Mammary epithelial cell (primary cell): ENCODE results near the gene SEMA3C.

Experiments used
- EZH2 ChIP-seq: IDR thresholded peaks from 2 replicates; pipeline ENCODE4 v1.6.1; 2012; ENCODE audit warnings: low read length, inconsistent platforms, borderline replicate concordance
- TF ChIP-seq, protein P1 (sequence below), 2 donors: IDR thresholded peaks in 1 of 2; conservative IDR thresholded peaks in 1 of 2; 2 replicates each; pipeline ENCODE4 v1.5.1; 2011 to 2012; ENCODE audit warnings: inconsistent platforms in 2 of 2, low read length in 2 of 2, mild to moderate bottlenecking in 2 of 2, control low read depth in 1 of 2, low read depth in 1 of 2; ENCODE audit not compliant: insufficient read depth in 1 of 2; ENCODE audit errors: extremely low read depth in 1 of 2

GRCh38 chr7:80954191-80954590 is 35.3 kb upstream of the SEMA3C start:
- TF ChIP-seq, protein P1, sequence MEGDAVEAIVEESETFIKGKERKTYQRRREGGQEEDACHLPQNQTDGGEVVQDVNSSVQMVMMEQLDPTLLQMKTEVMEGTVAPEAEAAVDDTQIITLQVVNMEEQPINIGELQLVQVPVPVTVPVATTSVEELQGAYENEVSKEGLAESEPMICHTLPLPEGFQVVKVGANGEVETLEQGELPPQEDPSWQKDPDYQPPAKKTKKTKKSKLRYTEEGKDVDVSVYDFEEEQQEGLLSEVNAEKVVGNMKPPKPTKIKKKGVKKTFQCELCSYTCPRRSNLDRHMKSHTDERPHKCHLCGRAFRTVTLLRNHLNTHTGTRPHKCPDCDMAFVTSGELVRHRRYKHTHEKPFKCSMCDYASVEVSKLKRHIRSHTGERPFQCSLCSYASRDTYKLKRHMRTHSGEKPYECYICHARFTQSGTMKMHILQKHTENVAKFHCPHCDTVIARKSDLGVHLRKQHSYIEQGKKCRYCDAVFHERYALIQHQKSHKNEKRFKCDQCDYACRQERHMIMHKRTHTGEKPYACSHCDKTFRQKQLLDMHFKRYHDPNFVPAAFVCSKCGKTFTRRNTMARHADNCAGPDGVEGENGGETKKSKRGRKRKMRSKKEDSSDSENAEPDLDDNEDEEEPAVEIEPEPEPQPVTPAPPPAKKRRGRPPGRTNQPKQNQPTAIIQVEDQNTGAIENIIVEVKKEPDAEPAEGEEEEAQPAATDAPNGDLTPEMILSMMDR (conservative IDR thresholded peaks at IDR 0.05 in 1 of 2, IDR thresholded peaks at IDR 0.05 in 1 of 2; ENCODE audit: extremely low read depth in 1 of 2, insufficient read depth in 1 of 2, low read depth in 1 of 2, low read length in 2 of 2), result no peak
- no peak for TF ChIP-seq EZH2
